Motor neuron (in vitro differentiated cells): ENCODE results near the gene NEURL1. TPM values are rescaled to one million over a fixed set of nuclear protein-coding genes. Genes with fewer than 3 reads are reported as not detected.

Experiments used
- ATAC-seq, 8 experiments: fragments of 200-7000 bp; cut with Tn5 transposase; replicated peaks in 6 of 8; 2 replicates each; pipeline ENCODE4 v1.8.0; 2021; ENCODE audit warnings: mild to moderate bottlenecking in 8 of 8, moderate library complexity in 8 of 8
- H3K27ac ChIP-seq, 2 donors: fragments of 250-450 bp; sonication (Bioruptor Pico); 2 replicates each; pipeline ENCODE4 v1.9.0; 2021; ENCODE audit warnings: antibody characterized with exemption in 2 of 2, mild to moderate bottlenecking in 2 of 2, moderate library complexity in 1 of 2
- H3K4me1 ChIP-seq, 2 donors: fragments of 250-450 bp; sonication (Bioruptor Pico); replicated peaks in 1 of 2; 2 replicates each; pipeline ENCODE4 v1.6.1; 2021; ENCODE audit warnings: antibody characterized with exemption in 2 of 2, mild to moderate bottlenecking in 2 of 2, moderate library complexity in 1 of 2
- H3K4me3 ChIP-seq, 5 donors: fragments of 250-450 bp; sonication (Bioruptor Pico); 2 replicates each; pipeline ENCODE4 v1.9.0; 2021; ENCODE audit warnings: antibody characterized with exemption in 5 of 5, mild to moderate bottlenecking in 5 of 5, moderate library complexity in 4 of 5
- WGBS, 10 experiments: fragments of 450-650 bp; shearing (Covaris generic); methylation state at CpG; one replicate each; pipeline ENCODE4 v1.0.0; 2022; 5-methylcytosine and 5-hydroxymethylcytosine counted together
- in situ Hi-C, 9 experiments: fragments of 400-800 bp; cut with MboI; loops; one replicate each; pipeline ENCODE4 v1.15.0; 2021; ENCODE audit warnings: low sequenced_read_pairs in 9 of 9, low pct_unique_long_range_greater_than_20kb in 2 of 9; ENCODE audit not compliant: unreplicated experiment in 9 of 9
- total RNA-seq, 8 experiments: library from RNA; unstranded; fragments of 300-600 nt; gene quantifications; 2 replicates each; pipeline versions ENCODE4 v1.2.3 to v1.2.4, GENCODE V29; 2022

The NEURL1 gene
- total RNA-seq, 8 experiments from 2014 or later = 1.6 to 11.7 (median 6.0) TPM

DNA sequence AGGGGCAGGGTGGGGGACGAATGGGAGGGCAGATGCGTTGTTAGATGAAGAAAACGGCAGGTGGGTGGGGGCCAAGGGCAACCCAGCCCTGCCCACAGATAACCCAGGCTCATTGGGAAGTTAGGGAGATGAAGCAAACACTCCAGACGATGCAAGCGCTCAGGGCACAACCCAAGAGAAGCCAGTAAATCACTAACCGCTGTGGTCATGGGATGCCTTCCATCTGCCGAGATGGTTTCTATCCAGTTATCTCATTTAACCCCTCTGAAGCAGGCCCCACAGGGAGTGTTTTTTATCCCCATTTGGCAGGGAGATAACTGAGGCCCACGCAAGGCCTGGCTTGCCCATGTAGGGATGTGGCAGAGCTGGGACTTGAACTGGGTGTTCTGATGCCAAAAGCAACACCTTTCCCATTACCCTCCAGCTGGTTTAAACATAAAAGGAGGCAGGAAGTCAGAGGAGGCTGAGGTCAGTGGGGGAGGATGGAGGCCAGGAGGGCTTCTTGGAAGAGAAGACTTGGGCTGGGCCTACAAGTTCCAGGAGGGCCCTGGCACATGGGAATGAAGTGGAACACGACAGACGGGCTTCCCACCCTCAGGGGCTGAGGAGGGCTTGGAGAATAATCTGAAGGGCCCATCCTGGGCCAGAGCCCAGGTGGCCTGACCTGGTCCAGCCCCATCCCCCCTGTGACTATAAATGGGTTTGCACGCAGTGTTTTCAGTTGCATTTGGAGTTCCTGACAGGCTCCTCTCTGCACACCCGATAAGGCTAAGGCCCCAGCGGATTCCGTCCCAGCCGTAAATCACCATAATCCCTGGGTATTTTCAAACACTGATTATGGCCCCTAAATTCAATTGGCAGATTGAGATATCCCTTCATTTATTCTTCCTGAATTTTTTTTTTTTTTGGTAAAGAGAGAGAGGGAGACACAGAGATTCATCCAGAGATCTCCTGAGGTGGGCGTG, 80.9 kb downstream of the NEURL1 start:
- WGBS, 10 experiments = 42 to 97% (median 79%) methylated on average over 2 to 6 of the region's 16 CpGs; no CpG with 5 or more reads in 3 of the 10 experiments
- ATAC-seq = no peak
- H3K4me1 ChIP-seq = no peaks in the 10 kb centered on the region
- H3K27ac ChIP-seq = no peak overlapping the region
- in situ Hi-C loops = loop anchor here in 1 of 9 experiments (25.0 kb wide), 1 partner anchor 162 kb away; no protein-coding TSS in a partner anchor
- H3K4me3 ChIP-seq = no peak overlapping the region

DNA sequence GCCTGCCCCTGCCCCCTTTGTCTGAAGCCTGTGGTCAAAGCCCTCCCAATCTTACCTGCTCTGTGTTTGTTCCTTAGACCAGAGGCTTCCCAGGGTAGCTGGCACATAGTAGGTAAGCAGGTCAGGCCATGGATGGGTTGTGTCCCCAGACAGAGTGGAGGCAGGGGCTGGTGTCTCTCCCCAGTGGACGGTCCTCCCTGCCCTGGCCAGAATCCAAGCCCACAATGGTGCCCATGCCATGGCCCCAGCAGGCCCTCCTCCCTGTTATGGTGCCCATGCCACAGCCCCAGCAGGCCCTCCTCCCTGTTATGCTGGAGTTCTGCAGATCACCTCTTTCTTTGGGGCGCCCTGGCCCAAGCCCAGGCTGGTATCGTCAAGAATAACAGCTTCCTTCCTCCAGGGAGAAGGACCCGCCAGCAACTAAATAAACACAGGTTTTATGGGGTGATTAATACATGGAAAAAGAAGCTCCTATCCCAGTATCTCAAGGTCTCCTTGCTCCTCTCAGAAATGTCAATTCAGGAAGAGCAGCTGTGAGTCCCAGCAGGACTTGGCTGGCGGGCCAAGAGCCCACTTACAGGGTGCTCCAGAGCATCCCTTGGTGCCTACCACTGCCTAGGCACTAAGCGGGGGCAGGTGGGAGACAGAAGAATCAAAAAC, 82.0 kb downstream of the NEURL1 start:
- in situ Hi-C loops = loop anchor here in 1 of 9 experiments (25.0 kb wide), 1 partner anchor 163 kb away; no protein-coding TSS in a partner anchor
- no peak overlapping the region for H3K27ac ChIP-seq
- 80 to 100% (median 100%) methylated on average over 1 to 3 of the region's 6 CpGs; no CpG with 5 or more reads in 2 of the 10 experiments for WGBS, 10 experiments
- no peak overlapping the region for H3K4me3 ChIP-seq
- ATAC-seq = no peak
- no peaks in the 10 kb centered on the region for H3K4me1 ChIP-seq

DNA sequence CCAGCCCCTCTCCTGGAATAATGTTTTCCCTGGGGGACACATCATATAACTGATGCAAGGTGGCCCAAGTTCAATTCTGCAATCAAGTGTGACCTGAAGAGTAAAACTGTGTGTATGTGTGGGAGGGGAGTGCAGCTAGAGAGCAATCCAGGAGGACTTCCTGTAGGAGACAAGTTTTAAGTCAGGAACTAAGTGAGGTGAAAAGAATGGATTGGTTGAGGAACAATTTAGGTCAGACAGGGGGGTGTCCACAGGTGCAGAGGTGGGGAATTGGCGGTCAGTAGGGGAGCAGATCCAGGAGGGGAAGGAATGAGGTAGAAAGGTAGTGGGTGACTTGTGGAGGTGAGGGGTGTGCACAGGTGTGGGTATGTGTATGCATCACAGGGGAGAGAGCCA, 82.6 kb downstream of the NEURL1 start:
- 80% methylated on average over 1 of the region's 1 CpG; no CpG with 5 or more reads in 9 of the 10 experiments for WGBS, 10 experiments

DNA sequence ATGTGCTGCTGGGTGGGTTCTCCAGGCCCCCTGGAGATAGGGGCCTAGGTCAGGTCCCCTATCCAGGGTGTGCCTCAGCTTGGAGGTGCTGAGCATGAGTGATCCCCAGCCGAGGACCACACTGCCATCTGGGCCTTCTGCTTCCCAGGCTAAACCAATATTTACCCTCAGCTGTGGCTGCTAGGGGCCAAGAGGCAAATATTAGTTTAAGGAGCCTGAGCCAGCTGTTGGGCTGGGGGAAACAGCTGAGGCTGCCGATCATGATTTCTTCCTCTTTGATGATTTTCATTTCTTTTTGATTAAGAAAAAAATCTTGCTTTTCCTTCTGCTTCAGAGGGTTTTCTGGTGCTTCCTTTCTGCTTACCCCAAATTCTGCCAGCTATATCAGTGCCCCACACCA, 83.4 kb downstream of the NEURL1 start:
- peak in 3 of 8 experiments; percentile 43 to 81 (median 55) for ATAC-seq
- Histone ChIP-seq H3K27ac (no peak overlapping the region), H3K4me1 (no peaks in the 10 kb centered on the region), H3K4me3 (no peak overlapping the region)
- WGBS, 10 experiments = 20 to 40% (median 33%) methylated on average over 1 of the region's 2 CpGs; no CpG with 5 or more reads in 5 of the 10 experiments
- in situ Hi-C loops = loop anchor here in 1 of 9 experiments (25.0 kb wide), 1 partner anchor 165 kb away; no protein-coding TSS in a partner anchor

More for the DNA sequence above, 82.6 kb downstream of the NEURL1 start:
- ATAC-seq = no peak
- in situ Hi-C loops = loop anchor here in 1 of 9 experiments (25.0 kb wide), 1 partner anchor 164 kb away; no protein-coding TSS in a partner anchor
- no peak overlapping the region for H3K27ac ChIP-seq
- H3K4me1 ChIP-seq = no peaks in the 10 kb centered on the region
- no peak overlapping the region for H3K4me3 ChIP-seq

DNA sequence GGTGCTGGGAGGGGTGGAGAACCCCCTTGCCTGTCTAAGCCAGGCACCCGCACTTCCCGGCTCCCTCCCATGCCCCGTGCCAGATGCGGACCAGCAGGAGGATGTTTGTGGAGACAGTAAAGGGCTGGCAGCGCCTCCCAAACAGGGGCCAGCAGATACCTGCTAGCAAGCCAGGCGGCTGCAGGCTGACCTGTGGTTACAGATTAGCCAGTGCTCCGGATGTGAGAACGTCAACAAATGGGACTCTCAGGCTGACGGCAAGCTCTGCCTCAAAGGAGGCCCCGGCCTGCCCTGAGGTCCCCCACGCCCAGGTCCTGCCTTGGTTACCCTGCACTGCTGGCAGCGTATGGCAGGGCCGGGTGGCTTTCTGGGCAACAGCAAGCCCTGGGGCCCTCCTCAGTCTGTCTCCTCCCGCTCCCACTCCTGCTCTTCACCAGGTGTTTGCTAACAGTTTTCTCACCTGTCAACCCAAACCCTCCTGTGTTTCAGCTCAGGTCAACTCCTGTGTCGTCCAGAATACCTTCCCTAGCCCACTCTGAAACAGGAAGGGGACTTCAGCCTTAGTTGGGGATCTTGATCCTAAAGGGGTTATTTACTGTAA, 85.4 kb downstream of the NEURL1 start:
- 62 to 100% (median 87%) methylated on average over 1 to 6 of the region's 15 CpGs; no CpG with 5 or more reads in 7 of the 10 experiments for WGBS, 10 experiments
- in situ Hi-C loops = loop anchor here in 1 of 9 experiments (25.0 kb wide), 1 partner anchor 167 kb away; no protein-coding TSS in a partner anchor
- H3K4me3 ChIP-seq = no peak overlapping the region
- H3K27ac ChIP-seq = no peak overlapping the region
- ATAC-seq = peak in 1 of 8 experiments; percentile 28
- no peaks in the 10 kb centered on the region for H3K4me1 ChIP-seq

DNA sequence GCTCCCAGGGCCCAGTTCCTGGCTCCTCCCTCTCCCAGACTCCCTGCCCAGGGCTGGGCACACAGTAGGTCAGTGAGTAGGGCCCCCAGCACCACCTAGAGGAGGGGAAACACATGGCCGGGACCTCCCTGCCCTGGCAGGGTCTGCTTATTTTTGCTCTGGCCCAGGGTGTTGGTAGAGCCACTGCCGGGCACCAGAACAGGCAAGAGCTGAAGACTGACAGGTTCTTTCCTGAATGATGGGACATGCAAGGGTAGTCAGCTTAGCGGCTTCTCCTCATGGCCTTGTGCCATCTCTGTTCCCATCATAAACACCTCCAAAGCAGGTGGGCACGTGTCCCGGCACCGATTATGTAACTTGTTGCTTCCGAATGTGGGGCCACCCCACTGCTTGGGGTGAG, 86.5 kb downstream of the NEURL1 start:
- WGBS, 10 experiments = 74 to 100% (median 80%) methylated on average over 1 to 3 of the region's 7 CpGs; no CpG with 5 or more reads in 5 of the 10 experiments
- ATAC-seq = no peak
- no peaks in the 10 kb centered on the region for H3K4me1 ChIP-seq
- no peak overlapping the region for H3K27ac ChIP-seq
- H3K4me3 ChIP-seq = no peak overlapping the region
- in situ Hi-C loops = loop anchor here in 1 of 9 experiments (25.0 kb wide), 1 partner anchor 168 kb away; no protein-coding TSS in a partner anchor

DNA sequence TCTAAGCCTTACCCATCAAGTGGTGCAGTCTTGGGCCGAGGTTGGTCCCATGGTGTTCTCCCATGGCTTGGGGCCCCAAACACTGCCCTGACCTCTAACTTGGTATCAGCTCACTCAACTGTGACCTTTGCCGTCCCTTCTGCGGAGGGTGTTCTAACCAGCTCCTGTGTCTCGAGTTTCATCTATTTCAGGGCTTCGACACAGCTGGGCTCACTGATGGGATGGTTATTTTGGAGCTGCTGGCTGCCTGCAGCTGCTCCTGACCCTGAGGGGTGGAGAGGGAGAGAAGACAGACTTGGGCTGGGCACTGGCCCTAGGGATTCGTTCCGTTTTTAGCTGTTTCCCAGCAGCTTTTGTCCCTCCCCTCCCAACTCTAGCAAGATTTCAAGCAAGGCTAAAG, 86.9 kb downstream of the NEURL1 start:
- ATAC-seq = peak in 1 of 8 experiments; percentile 68
- in situ Hi-C loops = loop anchor here in 1 of 9 experiments (25.0 kb wide), 1 partner anchor 168 kb away; no protein-coding TSS in a partner anchor

DNA sequence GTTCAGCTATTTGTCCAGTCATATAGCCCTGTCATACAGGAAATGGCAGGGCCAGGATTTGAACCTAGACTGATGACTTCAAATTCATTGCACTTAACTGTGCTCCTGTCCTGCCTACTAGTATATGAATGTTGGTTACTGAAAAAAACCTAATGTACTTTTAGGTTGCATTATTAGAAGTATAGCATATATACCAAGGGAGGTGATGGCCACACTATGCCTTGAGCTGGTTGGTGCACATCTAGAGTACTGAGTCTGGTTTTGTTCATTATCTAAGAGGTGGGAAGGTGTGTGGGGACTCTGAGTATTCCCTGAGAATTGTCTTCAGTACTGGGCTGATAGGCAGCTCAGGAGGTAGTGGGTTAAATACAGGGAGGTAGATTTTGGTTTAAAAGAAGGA, 88.0 kb downstream of the NEURL1 start:
- Histone ChIP-seq H3K4me3 (no peak overlapping the region), H3K27ac (no peak overlapping the region), H3K4me1 (no peaks in the 10 kb centered on the region)
- in situ Hi-C loops = loop anchor here in 1 of 9 experiments (25.0 kb wide), 1 partner anchor 169 kb away; no protein-coding TSS in a partner anchor
- ATAC-seq = no peak

More for the DNA sequence above, 86.9 kb downstream of the NEURL1 start:
- Histone ChIP-seq H3K27ac (no peak overlapping the region), H3K4me1 (no peaks in the 10 kb centered on the region), H3K4me3 (no peak overlapping the region)
- 14 to 90% (median 40%) methylated on average over 2 to 3 of the region's 7 CpGs; no CpG with 5 or more reads in 3 of the 10 experiments for WGBS, 10 experiments

DNA sequence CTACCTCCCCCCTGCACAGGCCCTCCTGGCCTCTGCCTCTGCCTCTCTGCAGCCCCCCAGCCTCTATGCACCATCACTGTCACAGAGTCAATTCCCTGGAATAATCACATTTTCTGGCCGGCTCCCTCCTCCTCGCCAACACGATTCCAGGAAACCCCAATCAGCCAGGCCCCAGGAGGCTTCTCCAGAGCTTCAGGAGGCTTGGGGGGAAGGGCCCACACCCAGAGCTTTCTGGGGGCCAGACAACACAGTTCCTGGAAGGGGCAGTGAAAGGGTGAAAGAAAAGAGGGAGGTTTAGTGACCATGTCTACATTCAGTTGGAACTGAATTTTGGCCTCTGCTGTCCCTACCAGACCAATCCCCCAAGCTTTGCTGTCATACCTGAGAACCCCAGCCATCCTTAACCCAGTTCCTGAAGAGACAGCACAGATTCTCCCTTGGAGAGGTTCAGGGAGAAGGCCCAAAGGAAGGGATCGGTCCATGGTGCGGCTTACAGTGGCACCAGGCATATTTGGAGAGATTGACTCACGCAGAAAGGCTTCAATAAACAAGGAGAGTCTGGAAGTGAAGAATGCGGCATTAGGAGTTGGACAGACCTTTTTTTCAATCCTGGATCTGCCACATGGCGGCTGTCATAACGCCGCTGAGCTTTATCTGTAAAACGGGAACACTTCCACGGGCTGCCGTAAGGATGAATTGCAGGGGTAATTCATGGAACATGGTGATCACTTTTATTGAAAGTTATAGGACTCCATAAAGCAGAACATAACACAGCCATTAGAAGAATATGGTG, 89.0 kb downstream of the NEURL1 start:
- Histone ChIP-seq H3K27ac (no peak overlapping the region), H3K4me3 (no peak overlapping the region), H3K4me1 (no peaks in the 10 kb centered on the region)
- 74 to 100% (median 87%) methylated on average over 1 to 11 of the region's 13 CpGs; no CpG with 5 or more reads in 2 of the 10 experiments for WGBS, 10 experiments
- in situ Hi-C loops = loop anchor here in 1 of 9 experiments (25.0 kb wide), 1 partner anchor 170 kb away; no protein-coding TSS in a partner anchor
- no peak for ATAC-seq

DNA sequence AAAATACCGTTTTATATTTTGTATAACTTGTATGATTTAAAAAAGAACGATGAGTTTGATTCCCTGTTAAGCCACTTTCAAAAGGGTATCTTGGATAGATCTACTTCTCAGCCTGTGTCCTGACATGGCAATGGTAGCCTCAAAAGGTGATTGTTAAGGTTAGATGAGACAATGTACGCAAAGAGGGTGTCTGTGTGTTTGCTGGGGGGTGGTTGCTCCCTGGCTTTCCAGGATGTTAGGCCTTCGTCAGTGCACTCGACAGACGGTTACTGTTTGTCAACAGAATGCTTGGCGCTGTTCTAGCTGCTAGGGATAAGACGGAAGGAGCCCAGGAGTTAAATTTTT, 90.3 kb downstream of the NEURL1 start:
- ATAC-seq = no peak
- no peak overlapping the region for H3K4me3 ChIP-seq
- WGBS, 10 experiments = 43 to 100% (median 85%) methylated on average over 1 to 8 of the region's 8 CpGs
- no peaks in the 10 kb centered on the region for H3K4me1 ChIP-seq
- no peak overlapping the region for H3K27ac ChIP-seq
- in situ Hi-C loops = loop anchor here in 1 of 9 experiments (25.0 kb wide), 1 partner anchor 172 kb away; no protein-coding TSS in a partner anchor

DNA sequence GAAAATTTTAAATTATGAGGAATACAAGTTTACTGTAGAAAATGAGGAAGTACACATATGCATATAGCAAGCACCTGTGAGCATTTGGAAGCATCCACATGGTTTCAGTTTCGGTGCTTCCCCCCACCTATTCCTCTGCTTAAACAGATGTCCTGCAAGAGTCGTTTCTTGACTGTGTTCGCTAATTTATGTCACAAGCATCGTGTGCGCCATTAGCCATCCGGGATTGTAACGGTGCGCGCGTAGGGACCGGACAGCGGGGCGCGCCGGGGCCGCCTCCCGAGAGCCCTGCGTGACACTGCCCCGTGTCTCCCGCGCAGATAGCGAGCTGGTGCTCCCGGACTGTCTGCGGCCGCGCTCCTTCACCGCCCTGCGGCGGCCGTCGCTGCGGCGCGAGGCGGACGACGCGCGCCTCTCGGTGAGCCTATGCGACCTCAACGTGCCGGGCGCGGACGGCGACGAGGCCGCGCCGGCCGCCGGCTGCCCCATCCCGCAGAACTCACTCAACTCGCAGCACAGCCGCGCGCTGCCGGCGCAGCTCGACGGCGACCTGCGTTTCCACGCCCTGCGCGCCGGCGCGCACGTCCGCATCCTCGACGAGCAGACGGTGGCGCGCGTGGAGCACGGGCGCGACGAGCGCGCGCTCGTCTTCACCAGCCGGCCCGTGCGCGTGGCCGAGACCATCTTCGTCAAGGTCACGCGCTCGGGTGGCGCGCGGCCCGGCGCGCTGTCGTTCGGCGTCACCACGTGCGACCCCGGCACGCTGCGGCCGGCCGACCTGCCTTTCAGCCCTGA, 90.9 kb downstream of the NEURL1 start:
- H3K4me3 ChIP-seq = peak overlapping the region in 4 of 5 donors; percentile 9 to 16 (median 12)
- H3K4me1 ChIP-seq = no peaks in the 10 kb centered on the region
- in situ Hi-C loops = loop anchor here in 1 of 9 experiments (25.0 kb wide), 1 partner anchor 172 kb away; no protein-coding TSS in a partner anchor
- ATAC-seq = peak in 6 of 8 experiments; percentile 18 to 73 (median 66)
- no peak overlapping the region for H3K27ac ChIP-seq
- WGBS, 10 experiments = 3 to 50% (median 24%) methylated on average over 2 to 18 of the region's 111 CpGs; no CpG with 5 or more reads in 3 of the 10 experiments
